ENCODE results near the gene LRIG2.

- no peak for TF ChIP-seq POLR2A (IDR thresholded peaks at IDR 0.05)
- TF ChIP-seq CTCF (IDR thresholded peaks at IDR 0.05): no peak
Measured at GRCh38 chr1:113040718-113041412, 32.1 kb upstream of the LRIG2 start.

All from right lobe of liver (tissue), 4 donors.